Panc1 (cell line): Measurements from ENCODE around the gene SPPL2A. TPM values are rescaled to one million over a fixed set of nuclear protein-coding genes. Genes with fewer than 3 reads are reported as not detected.

ENCODE experiments used
- ATAC-seq: fragments of 200-7000 bp; cut with Tn5 transposase; 2 replicates; pipeline ENCODE4 v1.9.1; 2020; ENCODE audit warnings: mild to moderate bottlenecking, moderate library complexity
- BruUV-seq: library from RNA; stranded (reverse); fragments of 400-500 nt; replicated peaks from 2 replicates; lab custom pipeline; 2021; lab: Mats Ljungman, UMichigan
- CTCF ChIA-PET: fragments of 300-600 bp; sonication (Branson Sonifier 250); formaldehyde crosslinking; loops from one replicate; lab custom pipeline; 2022; ENCODE audit warnings: antibody characterized with exemption; lab: Charles Lee
- POLR2A ChIA-PET: fragments of 300-600 bp; sonication (Branson Sonifier 250); formaldehyde crosslinking; loops from one replicate; lab custom pipeline; 2022; ENCODE audit warnings: antibody characterized with exemption; lab: Charles Lee
- DNase-seq: peaks from one replicate; pipeline ENCODE4 v3.0.0-alpha.2; 2010; ENCODE audit warnings: low read depth, low spot score
- H3K27ac ChIP-seq: 2 replicates; pipeline ENCODE4 v1.5.1; 2011; ENCODE audit warnings: mild to moderate bottlenecking, low read length, inconsistent platforms
- H3K27me3 ChIP-seq: fragments of 200-500 bp; sonication (Bioruptor generic); 2 replicates; pipeline ENCODE4 v1.6.0; 2014; ENCODE audit warnings: low read length, inconsistent platforms; ENCODE audit not compliant: control insufficient read depth, insufficient read depth
- H3K36me3 ChIP-seq: fragments of 200-500 bp; sonication (Bioruptor generic); 2 replicates; pipeline ENCODE4 v1.5.1; 2014; ENCODE audit warnings: inconsistent platforms, mild to moderate bottlenecking, low read length, moderate library complexity; ENCODE audit not compliant: control insufficient read depth, insufficient read depth
- H3K4me1 ChIP-seq: 2 replicates; pipeline ENCODE4 v1.5.1; 2011; ENCODE audit warnings: inconsistent platforms, mild to moderate bottlenecking, low read length, moderate library complexity; ENCODE audit not compliant: control insufficient read depth, insufficient read depth
- H3K4me3 ChIP-seq, 2 experiments: 2 replicates each; pipeline ENCODE4 v1.5.1; 2011 to 2012; ENCODE audit warnings: low read depth in 2 of 2, low read length in 2 of 2, mild to moderate bottlenecking in 2 of 2, inconsistent platforms in 1 of 2, moderate library complexity in 1 of 2
- H3K9me3 ChIP-seq: fragments of 200-500 bp; sonication (Bioruptor generic); 2 replicates; pipeline ENCODE4 v1.5.1; 2014; ENCODE audit warnings: low read depth, mild to moderate bottlenecking, inconsistent platforms, low read length, moderate library complexity; ENCODE audit not compliant: control insufficient read depth, insufficient read depth
- POLR2AphosphoS5 ChIP-seq: IDR thresholded peaks from 2 replicates; pipeline ENCODE4 v1.6.1; 2012; ENCODE audit warnings: mild to moderate bottlenecking, low read depth, low read length, moderate library complexity
- SIN3A ChIP-seq: IDR thresholded peaks from 2 replicates; pipeline ENCODE4 v1.6.1; 2012; ENCODE audit warnings: low read depth, mild to moderate bottlenecking, low read length, moderate library complexity, borderline replicate concordance; ENCODE audit not compliant: insufficient read depth
- TCF7L2 ChIP-seq: IDR thresholded peaks from 2 replicates; pipeline ENCODE4 v1.6.1; 2011; ENCODE audit warnings: mild to moderate bottlenecking, low read depth, low read length, inconsistent platforms
- in situ Hi-C: cut with HindIII; loops from 2 replicates; pipeline ENCODE4 v1.10.0; 2016; ENCODE audit warnings: low sequenced_read_pairs, low pct_unique_long_range_greater_than_20kb
- intact Hi-C: fragments of 100-400 bp; cut with micrococcal nuclease; formaldehyde crosslinking; loops from one replicate; pipeline ENCODE4 v1.10.0; 2022; ENCODE audit not compliant: unreplicated experiment
- total RNA-seq: library from RNA; stranded (reverse); gene quantifications from one replicate; pipeline ENCODE4 v1.2.1, GENCODE V29; 2021; ENCODE audit not compliant: unreplicated experiment
- TF ChIP-seq, protein P1 (sequence below), 2 experiments: IDR thresholded peaks; 2 replicates each; pipeline ENCODE4 v1.6.1; 2011 to 2012; ENCODE audit warnings: low read depth in 2 of 2, control low read depth in 1 of 2, low read length in 1 of 2, mild to moderate bottlenecking in 1 of 2, moderate library complexity in 1 of 2; ENCODE audit not compliant: insufficient read depth in 1 of 2
- TF ChIP-seq, protein P2 (sequence below): fragments of 450-650 bp; IDR thresholded peaks from 2 replicates; pipeline ENCODE4 v1.5.1; 2017; ENCODE audit warnings: mild to moderate bottlenecking

The SPPL2A gene
- total RNA-seq, 1 experiment from 2014 or later, result 154 TPM

GRCh38 chr15:50665938-50666337, 99.6 kb downstream of the SPPL2A start:
- ATAC-seq (no peak), DNase-seq (no peak)
- no TSS peak for BruUV-seq
- H3K9me3 ChIP-seq, result no peaks in the 10 kb centered on the region
- intact Hi-C loops, result no loop called here
- CTCF ChIA-PET, result interaction anchor here (0.6 kb wide), 1 partner anchor 114 kb away, joined by 7 read pairs; no protein-coding TSS in a partner anchor
- H3K4me3 ChIP-seq, result no peak overlapping the region
- TF ChIP-seq SIN3A (no peak), TCF7L2 (no peak), POLR2AphosphoS5 (no peak)
- TF ChIP-seq, protein P1, sequence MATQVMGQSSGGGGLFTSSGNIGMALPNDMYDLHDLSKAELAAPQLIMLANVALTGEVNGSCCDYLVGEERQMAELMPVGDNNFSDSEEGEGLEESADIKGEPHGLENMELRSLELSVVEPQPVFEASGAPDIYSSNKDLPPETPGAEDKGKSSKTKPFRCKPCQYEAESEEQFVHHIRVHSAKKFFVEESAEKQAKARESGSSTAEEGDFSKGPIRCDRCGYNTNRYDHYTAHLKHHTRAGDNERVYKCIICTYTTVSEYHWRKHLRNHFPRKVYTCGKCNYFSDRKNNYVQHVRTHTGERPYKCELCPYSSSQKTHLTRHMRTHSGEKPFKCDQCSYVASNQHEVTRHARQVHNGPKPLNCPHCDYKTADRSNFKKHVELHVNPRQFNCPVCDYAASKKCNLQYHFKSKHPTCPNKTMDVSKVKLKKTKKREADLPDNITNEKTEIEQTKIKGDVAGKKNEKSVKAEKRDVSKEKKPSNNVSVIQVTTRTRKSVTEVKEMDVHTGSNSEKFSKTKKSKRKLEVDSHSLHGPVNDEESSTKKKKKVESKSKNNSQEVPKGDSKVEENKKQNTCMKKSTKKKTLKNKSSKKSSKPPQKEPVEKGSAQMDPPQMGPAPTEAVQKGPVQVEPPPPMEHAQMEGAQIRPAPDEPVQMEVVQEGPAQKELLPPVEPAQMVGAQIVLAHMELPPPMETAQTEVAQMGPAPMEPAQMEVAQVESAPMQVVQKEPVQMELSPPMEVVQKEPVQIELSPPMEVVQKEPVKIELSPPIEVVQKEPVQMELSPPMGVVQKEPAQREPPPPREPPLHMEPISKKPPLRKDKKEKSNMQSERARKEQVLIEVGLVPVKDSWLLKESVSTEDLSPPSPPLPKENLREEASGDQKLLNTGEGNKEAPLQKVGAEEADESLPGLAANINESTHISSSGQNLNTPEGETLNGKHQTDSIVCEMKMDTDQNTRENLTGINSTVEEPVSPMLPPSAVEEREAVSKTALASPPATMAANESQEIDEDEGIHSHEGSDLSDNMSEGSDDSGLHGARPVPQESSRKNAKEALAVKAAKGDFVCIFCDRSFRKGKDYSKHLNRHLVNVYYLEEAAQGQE (IDR thresholded peaks at IDR 0.05; ENCODE audit: insufficient read depth in 1 of 2, low read depth in 2 of 2, low read length in 1 of 2), result no peak
- TF ChIP-seq, protein P2, sequence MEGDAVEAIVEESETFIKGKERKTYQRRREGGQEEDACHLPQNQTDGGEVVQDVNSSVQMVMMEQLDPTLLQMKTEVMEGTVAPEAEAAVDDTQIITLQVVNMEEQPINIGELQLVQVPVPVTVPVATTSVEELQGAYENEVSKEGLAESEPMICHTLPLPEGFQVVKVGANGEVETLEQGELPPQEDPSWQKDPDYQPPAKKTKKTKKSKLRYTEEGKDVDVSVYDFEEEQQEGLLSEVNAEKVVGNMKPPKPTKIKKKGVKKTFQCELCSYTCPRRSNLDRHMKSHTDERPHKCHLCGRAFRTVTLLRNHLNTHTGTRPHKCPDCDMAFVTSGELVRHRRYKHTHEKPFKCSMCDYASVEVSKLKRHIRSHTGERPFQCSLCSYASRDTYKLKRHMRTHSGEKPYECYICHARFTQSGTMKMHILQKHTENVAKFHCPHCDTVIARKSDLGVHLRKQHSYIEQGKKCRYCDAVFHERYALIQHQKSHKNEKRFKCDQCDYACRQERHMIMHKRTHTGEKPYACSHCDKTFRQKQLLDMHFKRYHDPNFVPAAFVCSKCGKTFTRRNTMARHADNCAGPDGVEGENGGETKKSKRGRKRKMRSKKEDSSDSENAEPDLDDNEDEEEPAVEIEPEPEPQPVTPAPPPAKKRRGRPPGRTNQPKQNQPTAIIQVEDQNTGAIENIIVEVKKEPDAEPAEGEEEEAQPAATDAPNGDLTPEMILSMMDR, result no peak
- in situ Hi-C loops, result no loop called here
- no peaks in the 10 kb centered on the region for H3K27me3 ChIP-seq
- POLR2A ChIA-PET, result no interaction called here
- H3K36me3 ChIP-seq, result peaks cover 8% of the 10 kb centered on the region; the same call in 1 of the 2 replicates
- H3K4me1 ChIP-seq, result no peaks in the 10 kb centered on the region
- H3K27ac ChIP-seq, result no peak overlapping the region

DNA sequence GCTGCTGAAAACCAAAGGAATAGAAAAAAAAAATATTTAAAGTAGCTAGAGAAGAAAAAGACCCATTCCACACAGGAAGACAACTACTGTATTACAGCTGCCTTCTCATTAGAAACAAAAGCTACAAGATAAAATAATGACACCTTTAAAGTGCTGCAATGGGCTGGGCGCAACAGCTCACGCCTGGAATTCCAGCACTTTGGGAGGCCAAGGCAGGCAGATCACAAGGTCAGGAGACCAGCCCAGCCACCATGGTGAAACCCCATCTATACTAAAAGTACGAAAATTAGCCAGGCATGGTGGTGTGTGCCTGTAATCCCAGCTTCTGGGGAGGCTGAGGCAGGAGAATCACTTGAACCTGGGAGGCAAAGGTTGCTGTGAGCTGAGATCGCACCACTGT, 110.0 kb downstream of the SPPL2A start:
- DNase-seq, result no peak
- POLR2A ChIA-PET, result no interaction called here

More for the DNA sequence above, 110.0 kb downstream of the SPPL2A start:
- CTCF ChIA-PET, result no interaction called here
- no peak for ATAC-seq
- no peaks in the 10 kb centered on the region for H3K4me1 ChIP-seq
- intact Hi-C loops, result no loop called here
- no peaks in the 10 kb centered on the region for H3K27me3 ChIP-seq
- H3K27ac ChIP-seq, result no peak overlapping the region
- H3K36me3 ChIP-seq, result peaks cover 3% of the 10 kb centered on the region; the same call in 1 of the 2 replicates
- TF ChIP-seq SIN3A (no peak), POLR2AphosphoS5 (no peak), TCF7L2 (no peak)
- TF ChIP-seq, protein P2, result no peak
- TF ChIP-seq, protein P1 (IDR thresholded peaks at IDR 0.05; ENCODE audit: insufficient read depth in 1 of 2, low read depth in 2 of 2, low read length in 1 of 2), result no peak
- no TSS peak for BruUV-seq
- in situ Hi-C loops, result no loop called here
- no peak overlapping the region for H3K4me3 ChIP-seq
- H3K9me3 ChIP-seq, result no peaks in the 10 kb centered on the region
